Measurements from ENCODE around the gene GLRX3.

Gene GLRX3

GRCh38 chr10:130137659-130138478 is 1.7 kb downstream of the GLRX3 start:
- DNase-seq = no peak

- no peak for DNase-seq
Observed at GRCh38 chr10:130138479-130138866, 2.3 kb downstream of the GLRX3 start.

GRCh38 chr10:130140425-130140824 is 4.2 kb downstream of the GLRX3 start:
- no peak for DNase-seq

- no peak for DNase-seq
Observed at GRCh38 chr10:130141038-130141437, 4.8 kb downstream of the GLRX3 start.

GRCh38 chr10:130141460-130141859 is 5.3 kb downstream of the GLRX3 start:
- DNase-seq = no peak

GRCh38 chr10:130141878-130142277 is 5.7 kb downstream of the GLRX3 start:
- DNase-seq = no peak

- DNase-seq = no peak
Observed at GRCh38 chr10:130146042-130146441, 9.9 kb downstream of the GLRX3 start.

- DNase-seq = no peak
Observed at GRCh38 chr10:130159192-130159794, 23.1 kb downstream of the GLRX3 start.

- DNase-seq = no peak
Observed at GRCh38 chr10:130160775-130161174, 24.6 kb downstream of the GLRX3 start.

- no peak for DNase-seq
Observed at GRCh38 chr10:130161331-130161730, 25.1 kb downstream of the GLRX3 start.

GRCh38 chr10:130167193-130167592 is 31.0 kb downstream of the GLRX3 start:
- no peak for DNase-seq

GRCh38 chr10:130167707-130168106 is 31.5 kb downstream of the GLRX3 start:
- DNase-seq = no peak

- DNase-seq = no peak
Observed at GRCh38 chr10:130169136-130169859, 33.1 kb downstream of the GLRX3 start.

- DNase-seq = no peak
Observed at GRCh38 chr10:130171196-130171595, 35.0 kb downstream of the GLRX3 start.

GRCh38 chr10:130174328-130174727 is 38.1 kb downstream of the GLRX3 start:
- DNase-seq = no peak

- DNase-seq = no peak
Observed at GRCh38 chr10:130175074-130175473, 38.9 kb downstream of the GLRX3 start.

GRCh38 chr10:130177250-130177649 is 41.1 kb downstream of the GLRX3 start:
- no peak for DNase-seq

GRCh38 chr10:130179640-130180039 is 43.4 kb downstream of the GLRX3 start:
- DNase-seq = no peak

- no peak for DNase-seq
Observed at GRCh38 chr10:130180416-130180815, 44.2 kb downstream of the GLRX3 start.

GRCh38 chr10:130181858-130182257 is 45.7 kb downstream of the GLRX3 start:
- no peak for DNase-seq

- no peak for DNase-seq
Observed at GRCh38 chr10:130185591-130185990, 49.4 kb downstream of the GLRX3 start.

GRCh38 chr10:130188195-130189175 is 52.3 kb downstream of the GLRX3 start:
- DNase-seq = no peak

GRCh38 chr10:130189608-130190054 is 53.4 kb downstream of the GLRX3 start:
- DNase-seq = no peak
